HepG2 (cell line): Measurements from ENCODE around the gene NEURL1B. TPM values are rescaled to one million over a fixed set of nuclear protein-coding genes. Genes with fewer than 3 reads are reported as not detected.

Source experiments
- AHDC1 ChIP-seq: sonication (generic); formaldehyde crosslinking; IDR thresholded peaks from 2 replicates; pipeline ENCODE4 v1.5.1; 2020; ENCODE audit warnings: mild to moderate bottlenecking, missing genetic modification reagents, borderline replicate concordance
- EHMT2 ChIP-seq: fragments of 200-600 bp; sonication (generic); IDR thresholded peaks from 2 replicates; pipeline ENCODE4 v1.7.0; 2017; ENCODE audit warnings: antibody characterized with exemption, low read depth, low read length, borderline replicate concordance
- JARID2 ChIP-seq: sonication (generic); formaldehyde crosslinking; IDR thresholded peaks from 2 replicates; pipeline ENCODE4 v1.8.1; 2023; ENCODE audit warnings: missing genetic modification reagents, inconsistent platforms; ENCODE audit not compliant: insufficient replicate concordance
- LBX2 ChIP-seq: sonication (generic); formaldehyde crosslinking; IDR thresholded peaks from 2 replicates; pipeline ENCODE4 v1.5.0; 2020; ENCODE audit warnings: missing genetic modification reagents, mild to moderate bottlenecking, borderline replicate concordance
- MED13 ChIP-seq: sonication (generic); formaldehyde crosslinking; IDR thresholded peaks from 2 replicates; pipeline ENCODE4 v1.5.0; 2020; ENCODE audit warnings: missing genetic modification reagents
- MTF1 ChIP-seq: sonication (generic); formaldehyde crosslinking; IDR thresholded peaks from 2 replicates; pipeline ENCODE4 v1.5.0; 2020; ENCODE audit warnings: missing genetic modification reagents
- NKX3-1 ChIP-seq: sonication (generic); formaldehyde crosslinking; IDR thresholded peaks from 2 replicates; pipeline ENCODE4 v1.5.0; 2020; ENCODE audit warnings: missing genetic modification reagents
- SP2 ChIP-seq: sonication (generic); formaldehyde crosslinking; IDR thresholded peaks from 2 replicates; pipeline ENCODE4 v1.5.1; 2020; ENCODE audit warnings: mild to moderate bottlenecking, missing genetic modification reagents
- THRA ChIP-seq: sonication (generic); formaldehyde crosslinking; IDR thresholded peaks from 2 replicates; pipeline ENCODE4 v1.4.0; 2020; ENCODE audit warnings: missing genetic modification reagents, borderline replicate concordance
- ZFY ChIP-seq: sonication (generic); formaldehyde crosslinking; IDR thresholded peaks from 2 replicates; pipeline ENCODE4 v1.4.0; 2020; ENCODE audit warnings: missing genetic modification reagents
- ZNF318 ChIP-seq: sonication (generic); formaldehyde crosslinking; IDR thresholded peaks from 2 replicates; pipeline ENCODE4 v1.4.0; 2020; ENCODE audit warnings: mild to moderate bottlenecking, missing genetic modification reagents
- ZNF546 ChIP-seq: sonication (generic); formaldehyde crosslinking; conservative IDR thresholded peaks from 2 replicates; pipeline ENCODE4 v1.8.1; 2023; ENCODE audit warnings: mild to moderate bottlenecking, missing genetic modification reagents
- polyA plus RNA-seq, 8 experiments: library from polyadenylated mRNA; depleted of rRNA in 3 of 8; stranded (reverse) in 7 of 8; unstranded in 1 of 8; fragments of >200 nt; fragmentation: Illumina TruSeq in 4 of 8; extraction: Trizol in 4 of 8; gene quantifications; 2 replicates each; pipeline versions ENCODE4 v1.2.1 to v1.2.3, GENCODE V29; 2011 to 2016; ENCODE audit warnings: low read depth in 4 of 8, missing spikeins in 1 of 8, mixed read lengths in 1 of 8; ENCODE audit not compliant: insufficient read depth in 1 of 8
- total RNA-seq, 5 experiments: library from RNA; depleted of rRNA; stranded (reverse); fragments of >200 nt; fragmentation: Illumina TruSeq; extraction: Trizol; gene quantifications; 2 replicates each; pipeline ENCODE4 v1.2.3, GENCODE V29; 2016; ENCODE audit warnings: low read depth in 1 of 5

NEURL1B gene
- total and polyA plus RNA-seq, 2 of the 13 experiments (the other 11 are each of a cell fraction or from before 2014, with no cell fraction given) = 0.09 to 0.13 TPM

GRCh38 chr5:172730981-172731679 lies 90.1 kb downstream of the NEURL1B start (continued):
- TF ChIP-seq AHDC1 (peak; percentile 64; the same call in 1 of the 2 replicates), ZFY (CRISPR knock-in tag) (peak; percentile 34; the same call in 1 of the 2 replicates), JARID2 (CRISPR knock-in tag) (peak; percentile 44), LBX2 (CRISPR knock-in tag) (peak; percentile 91; the same call in 1 of the 2 replicates), ZNF318 (CRISPR knock-in tag) (0 out of 2 replicates have a peak, but pooled peaks have one; percentile 45), SP2 (CRISPR knock-in tag) (no peak), EHMT2 (no peak), MTF1 (CRISPR knock-in tag) (no peak), ZNF546 (0 out of 2 replicates have a peak, but pooled peaks have one; percentile 44), THRA (CRISPR knock-in tag) (0 out of 2 replicates have a peak, but pooled peaks have one; percentile 32), NKX3-1 (CRISPR knock-in tag) (no peak), MED13 (no peak)
